Neural cell (in vitro differentiated cells): ENCODE measurements around the gene LRMDA. TPM values are rescaled to one million over a fixed set of nuclear protein-coding genes. Genes with fewer than 3 reads are reported as not detected.

ENCODE experiments used
- H2AFZ ChIP-seq: fragments of 200-600, 300-800 bp; sonication (generic), shearing (Covaris generic); 2 replicates; pipeline ENCODE4 v1.6.0; 2014; ENCODE audit warnings: low read depth, mild to moderate bottlenecking, antibody characterized with exemption, low read length, moderate library complexity
- H3F3A ChIP-seq: fragments of 200-600 bp; shearing (Covaris generic); 2 replicates; pipeline ENCODE4 v1.6.1; 2016; ENCODE audit warnings: mild to moderate bottlenecking, moderate library complexity, mixed read lengths, antibody characterized with exemption, low read length; ENCODE audit not compliant: insufficient read depth, poor library complexity, severe bottlenecking
- H3K27ac ChIP-seq: fragments of 200-600, 300-800 bp; sonication (generic), shearing (Covaris generic); 2 replicates; pipeline ENCODE4 v1.5.1; 2014; ENCODE audit warnings: mild to moderate bottlenecking, low read length, moderate library complexity
- H3K27me3 ChIP-seq: fragments of 300-800, 200-600 bp; sonication (generic), shearing (Covaris generic); 2 replicates; pipeline ENCODE4 v1.6.0; 2014; ENCODE audit warnings: mild to moderate bottlenecking, low read depth, low read length, moderate library complexity; ENCODE audit not compliant: insufficient read depth
- H3K36me3 ChIP-seq: fragments of 300-800, 200-600 bp; sonication (generic), shearing (Covaris generic); 2 replicates; pipeline ENCODE4 v1.5.1; 2014; ENCODE audit warnings: mild to moderate bottlenecking, antibody characterized with exemption, low read length, moderate library complexity; ENCODE audit not compliant: insufficient read depth
- H3K4me2 ChIP-seq: fragments of 300-800, 200-600 bp; sonication (generic), shearing (Covaris generic); 2 replicates; pipeline ENCODE4 v1.6.0; 2014; ENCODE audit warnings: mild to moderate bottlenecking, low read length
- H3K4me3 ChIP-seq: fragments of 300-800, 200-600 bp; sonication (generic), shearing (Covaris generic); 2 replicates; pipeline ENCODE4 v1.5.1; 2014; ENCODE audit warnings: mild to moderate bottlenecking, low read length, moderate library complexity
- H3K79me2 ChIP-seq: fragments of 200-600 bp; shearing (Covaris generic); replicated peaks from 2 replicates; pipeline ENCODE4 v1.6.0; 2014; ENCODE audit warnings: mild to moderate bottlenecking, low read length, moderate library complexity; ENCODE audit not compliant: insufficient read depth
- H3K9ac ChIP-seq: fragments of 300-800, 200-600 bp; sonication (generic), shearing (Covaris generic); 2 replicates; pipeline ENCODE4 v1.6.1; 2016; ENCODE audit warnings: mild to moderate bottlenecking, low read length, mixed read lengths
- H3K9me2 ChIP-seq: fragments of 200-600 bp; shearing (Covaris generic); 2 replicates; pipeline ENCODE4 v1.6.1; 2016; ENCODE audit warnings: mild to moderate bottlenecking, low read length, mixed read lengths; ENCODE audit not compliant: insufficient read depth
- H3K9me3 ChIP-seq: fragments of 200-600, 300-800 bp; sonication (generic), shearing (Covaris generic); 2 replicates; pipeline ENCODE4 v1.6.1; 2016; ENCODE audit warnings: mild to moderate bottlenecking, mixed run types, low read length, moderate library complexity, mixed read lengths
- H4K20me1 ChIP-seq: fragments of 200-600 bp; shearing (Covaris generic); 2 replicates; pipeline ENCODE4 v1.6.1; 2016; ENCODE audit warnings: mild to moderate bottlenecking, mixed run types; ENCODE audit not compliant: insufficient read depth
- CTCF ChIP-seq: fragments of 450-650 bp; IDR thresholded peaks from 2 replicates; pipeline ENCODE4 v1.5.1; 2014; ENCODE audit warnings: antibody characterized with exemption, mild to moderate bottlenecking, moderate library complexity; ENCODE audit not compliant: poor library complexity, severe bottlenecking
- EP300 ChIP-seq: fragments of 450-650 bp; conservative IDR thresholded peaks from 2 replicates; pipeline ENCODE4 v1.6.1; 2014; ENCODE audit warnings: antibody characterized with exemption, mild to moderate bottlenecking, moderate library complexity; ENCODE audit not compliant: poor library complexity, severe bottlenecking
- EZH2 ChIP-seq: fragments of 200-600, 300-800 bp; shearing (Covaris generic), sonication (generic); IDR thresholded peaks from 2 replicates; pipeline ENCODE4 v1.6.1; 2014; ENCODE audit warnings: antibody characterized with exemption, low read length, borderline replicate concordance, mild to moderate bottlenecking; ENCODE audit not compliant: insufficient read depth, poor library complexity, severe bottlenecking
- MXI1 ChIP-seq: fragments of 450-650 bp; conservative IDR thresholded peaks from 2 replicates; pipeline ENCODE4 v1.6.1; 2014; ENCODE audit warnings: antibody characterized with exemption, mild to moderate bottlenecking; ENCODE audit not compliant: poor library complexity, severe bottlenecking
- POLR2AphosphoS5 ChIP-seq: IDR thresholded peaks from 2 replicates; pipeline ENCODE4 v1.6.1; 2012
- RAD21 ChIP-seq: fragments of 450-650 bp; conservative IDR thresholded peaks from 2 replicates; pipeline ENCODE4 v1.6.1; 2014; ENCODE audit warnings: antibody characterized with exemption, mild to moderate bottlenecking, moderate library complexity
- REST ChIP-seq: IDR thresholded peaks from 2 replicates; pipeline ENCODE4 v1.6.1; 2012; ENCODE audit warnings: borderline replicate concordance
- SMC3 ChIP-seq: fragments of 450-650 bp; conservative IDR thresholded peaks from 2 replicates; pipeline ENCODE4 v1.6.1; 2014; ENCODE audit warnings: antibody characterized with exemption, mild to moderate bottlenecking, moderate library complexity; ENCODE audit not compliant: poor library complexity
- TAF1 ChIP-seq: IDR thresholded peaks from 2 replicates; pipeline ENCODE4 v1.6.1; 2012; ENCODE audit warnings: low read depth
- polyA plus RNA-seq: library from polyadenylated mRNA; depleted of rRNA; stranded (reverse); fragments of >200 nt; gene quantifications from 2 replicates; pipeline ENCODE4 v1.2.3, GENCODE V29; 2014

The LRMDA gene
- polyA plus RNA-seq, 1 donor from 2014 or later: 5.6 TPM

- TF ChIP-seq REST (no peak), TAF1 (no peak), RAD21 (no peak)
These were observed 512.6 kb downstream of the LRMDA start (continued) for GRCh38 chr10:75944061-75944460.

GRCh38 chr10:75948583-75948982 is 517.2 kb downstream of the LRMDA start:
- H3K4me3 ChIP-seq: no peak overlapping the region
- H3K9ac ChIP-seq: no peak overlapping the region
- H3K36me3 ChIP-seq: no peaks in the 10 kb centered on the region
- H2AFZ ChIP-seq: no peak overlapping the region
- no peaks in the 10 kb centered on the region for H3K79me2 ChIP-seq
- no peaks in the 10 kb centered on the region for H3K27me3 ChIP-seq
- no peak for TF ChIP-seq RAD21
- no peaks in the 10 kb centered on the region for H3K9me3 ChIP-seq
- no peak overlapping the region for H3K27ac ChIP-seq
- no peaks in the 10 kb centered on the region for H4K20me1 ChIP-seq
- H3K4me2 ChIP-seq: no peak overlapping the region
- H3K9me2 ChIP-seq: no peaks in the 10 kb centered on the region
- H3F3A ChIP-seq: no peaks in the 10 kb centered on the region

GRCh38 chr10:75950307-75950706 is 518.9 kb downstream of the LRMDA start:
- TF ChIP-seq EP300 (no peak), MXI1 (no peak), TAF1 (no peak), CTCF (no peak), EZH2 (no peak), REST (no peak), POLR2AphosphoS5 (no peak), RAD21 (no peak), SMC3 (no peak)

More at GRCh38 chr10:75950307-75950706, 518.9 kb downstream of the LRMDA start:
- Histone ChIP-seq H3K79me2 (no peaks in the 10 kb centered on the region), H3K4me3 (no peak overlapping the region), H3K9me3 (no peaks in the 10 kb centered on the region), H3K9me2 (no peaks in the 10 kb centered on the region), H3K27ac (no peak overlapping the region), H3F3A (no peaks in the 10 kb centered on the region), H3K27me3 (no peaks in the 10 kb centered on the region), H4K20me1 (no peaks in the 10 kb centered on the region), H3K9ac (no peak overlapping the region), H3K4me2 (no peak overlapping the region), H3K36me3 (no peaks in the 10 kb centered on the region), H2AFZ (no peak overlapping the region)
